Left ventricle myocardium inferior (tissue), 1 donor: ENCODE measurements around the gene KCTD17. TPM values are rescaled to one million over a fixed set of nuclear protein-coding genes. Genes with fewer than 3 reads are reported as not detected.

Source experiments
- DNase-seq: peaks from one replicate; pipeline ENCODE4 v3.0.0-alpha.2; 2020
- H3K27ac ChIP-seq: fragments of 200-600 bp; replicated peaks from 2 replicates; pipeline ENCODE4 v1.8.0; 2021
- H3K27me3 ChIP-seq: fragments of 200-600 bp; 2 replicates; pipeline ENCODE4 v1.8.0; 2021; ENCODE audit warnings: low read depth
- H3K36me3 ChIP-seq: fragments of 200-600 bp; 2 replicates; pipeline ENCODE4 v1.8.0; 2021
- H3K4me1 ChIP-seq: fragments of 200-600 bp; 2 replicates; pipeline ENCODE4 v1.8.0; 2021
- H3K4me3 ChIP-seq: fragments of 200-600 bp; 2 replicates; pipeline ENCODE4 v1.8.0; 2021; ENCODE audit warnings: mild to moderate bottlenecking, moderate library complexity
- H3K9me3 ChIP-seq: fragments of 200-600 bp; replicated peaks from 2 replicates; pipeline ENCODE4 v1.8.0; 2021
- intact Hi-C: fragments of 100-400 bp; cut with micrococcal nuclease; formaldehyde crosslinking; loops from one replicate; pipeline ENCODE4 v1.11.0; 2022
- total RNA-seq: library from RNA; stranded (reverse); fragmentation: NEBNext Ultra II Directional; extraction: Animal tissue kit (Norgen Biotek cat#: 25700); gene quantifications from one replicate; pipeline ENCODE4 v1.2.1, GENCODE V29; 2021
- TF ChIP-seq, protein P1 (sequence below): fragments of 200-600 bp; IDR thresholded peaks from 2 replicates; pipeline ENCODE4 v1.8.0; 2021; ENCODE audit warnings: antibody characterized with exemption, mild to moderate bottlenecking, borderline replicate concordance
- donor health status: DM: no; HTN: yes; CAD: no; lungs with severe emphysema.

Gene KCTD17
- total RNA-seq, 1 donor from 2014 or later: 14.3 TPM

- TF ChIP-seq, protein P1, sequence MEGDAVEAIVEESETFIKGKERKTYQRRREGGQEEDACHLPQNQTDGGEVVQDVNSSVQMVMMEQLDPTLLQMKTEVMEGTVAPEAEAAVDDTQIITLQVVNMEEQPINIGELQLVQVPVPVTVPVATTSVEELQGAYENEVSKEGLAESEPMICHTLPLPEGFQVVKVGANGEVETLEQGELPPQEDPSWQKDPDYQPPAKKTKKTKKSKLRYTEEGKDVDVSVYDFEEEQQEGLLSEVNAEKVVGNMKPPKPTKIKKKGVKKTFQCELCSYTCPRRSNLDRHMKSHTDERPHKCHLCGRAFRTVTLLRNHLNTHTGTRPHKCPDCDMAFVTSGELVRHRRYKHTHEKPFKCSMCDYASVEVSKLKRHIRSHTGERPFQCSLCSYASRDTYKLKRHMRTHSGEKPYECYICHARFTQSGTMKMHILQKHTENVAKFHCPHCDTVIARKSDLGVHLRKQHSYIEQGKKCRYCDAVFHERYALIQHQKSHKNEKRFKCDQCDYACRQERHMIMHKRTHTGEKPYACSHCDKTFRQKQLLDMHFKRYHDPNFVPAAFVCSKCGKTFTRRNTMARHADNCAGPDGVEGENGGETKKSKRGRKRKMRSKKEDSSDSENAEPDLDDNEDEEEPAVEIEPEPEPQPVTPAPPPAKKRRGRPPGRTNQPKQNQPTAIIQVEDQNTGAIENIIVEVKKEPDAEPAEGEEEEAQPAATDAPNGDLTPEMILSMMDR: no peak
- Histone ChIP-seq H3K27me3 (peaks cover 84% of the 10 kb centered on the region), H3K4me3 (no peak overlapping the region), H3K36me3 (no peaks in the 10 kb centered on the region), H3K4me1 (no peaks in the 10 kb centered on the region), H3K27ac (no peak overlapping the region), H3K9me3 (no peaks in the 10 kb centered on the region)
- intact Hi-C loops: no loop called here
- no peak for DNase-seq
Measured at GRCh38 chr22:37100589-37101127, 49.1 kb downstream of the KCTD17 start.

GRCh38 chr22:37101311-37102066 lies 49.9 kb downstream of the KCTD17 start:
- H3K36me3 ChIP-seq: no peaks in the 10 kb centered on the region
- DNase-seq: no peak
- intact Hi-C loops: no loop called here
- no peaks in the 10 kb centered on the region for H3K4me1 ChIP-seq
- peaks cover 76% of the 10 kb centered on the region for H3K27me3 ChIP-seq
- H3K4me3 ChIP-seq: no peak overlapping the region
- H3K27ac ChIP-seq: no peak overlapping the region
- TF ChIP-seq, protein P1: no peak
- no peaks in the 10 kb centered on the region for H3K9me3 ChIP-seq

GRCh38 chr22:37103151-37103550 lies 51.6 kb downstream of the KCTD17 start:
- Histone ChIP-seq H3K4me1 (no peaks in the 10 kb centered on the region), H3K4me3 (no peak overlapping the region), H3K36me3 (no peaks in the 10 kb centered on the region), H3K27ac (no peak overlapping the region), H3K27me3 (peaks cover 62% of the 10 kb centered on the region), H3K9me3 (no peaks in the 10 kb centered on the region)
- TF ChIP-seq, protein P1: no peak
- intact Hi-C loops: no loop called here
- no peak for DNase-seq

DNA sequence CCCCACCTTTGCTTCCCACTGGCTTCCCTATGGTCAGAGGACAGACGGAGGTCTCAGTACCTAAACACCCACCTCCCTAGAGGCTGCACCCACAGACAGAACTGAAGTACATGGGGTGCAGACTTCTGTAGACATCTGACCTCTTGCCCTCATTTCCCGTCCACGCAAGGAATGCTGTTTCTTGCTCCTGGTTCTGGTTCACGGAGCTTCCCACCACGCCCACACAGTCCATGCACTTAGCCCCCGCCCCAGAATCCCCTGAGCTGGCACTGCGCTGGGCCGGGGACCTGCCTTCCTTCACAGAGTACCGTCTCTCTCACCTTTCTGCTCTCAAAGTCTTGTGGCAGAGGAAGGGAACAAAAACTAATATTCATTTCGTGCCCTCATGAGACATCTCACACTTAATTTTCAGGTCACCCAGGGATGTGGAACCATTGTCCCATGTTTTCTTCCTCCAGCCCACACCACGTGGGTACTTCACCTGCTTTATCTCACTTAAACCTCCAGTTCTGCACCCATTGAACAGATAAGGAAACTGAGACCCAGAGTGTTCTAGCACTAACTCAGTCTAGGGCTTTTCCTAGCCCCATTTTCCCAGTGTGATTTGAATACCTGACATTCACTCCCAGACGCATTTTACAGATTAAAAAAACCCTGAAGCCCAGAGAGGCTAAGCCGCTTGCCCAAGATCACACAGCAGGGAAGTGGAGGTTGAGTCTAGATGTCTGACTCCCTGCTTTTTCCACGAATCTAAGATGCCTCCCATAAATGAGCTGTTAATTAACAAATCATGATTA lies 52.3 kb downstream of the KCTD17 start:
- intact Hi-C loops: no loop called here
- no peak for DNase-seq
- H3K27ac ChIP-seq: no peak overlapping the region
- H3K36me3 ChIP-seq: no peaks in the 10 kb centered on the region
- H3K27me3 ChIP-seq: peaks cover 55% of the 10 kb centered on the region
- no peaks in the 10 kb centered on the region for H3K9me3 ChIP-seq
- H3K4me1 ChIP-seq: no peaks in the 10 kb centered on the region
- H3K4me3 ChIP-seq: no peak overlapping the region
- TF ChIP-seq, protein P1: no peak

GRCh38 chr22:37105154-37105553 lies 53.6 kb downstream of the KCTD17 start:
- H3K27me3 ChIP-seq: peaks cover 52% of the 10 kb centered on the region
- no peaks in the 10 kb centered on the region for H3K9me3 ChIP-seq
- no peak for DNase-seq
- TF ChIP-seq, protein P1: no peak
- H3K27ac ChIP-seq: no peak overlapping the region
- intact Hi-C loops: no loop called here
- no peak overlapping the region for H3K4me3 ChIP-seq
- H3K36me3 ChIP-seq: no peaks in the 10 kb centered on the region
- H3K4me1 ChIP-seq: no peaks in the 10 kb centered on the region
